OCI-LY3 (cell line): ENCODE data around the gene TXLNA.

Experiments used
- CTCF ChIP-seq: fragments of 200-600, 300-600 bp; sonication (generic); IDR thresholded peaks from 2 replicates; pipeline ENCODE4 v1.5.1; 2014; ENCODE audit warnings: antibody characterized with exemption, low read length, low read depth
- EZH2phosphoT487 ChIP-seq: fragments of 200-600 bp; shearing (Covaris generic); IDR thresholded peaks from 2 replicates; pipeline ENCODE4 v1.6.1; 2018; ENCODE audit warnings: antibody characterized with exemption, mixed run types, low read depth

DNA sequence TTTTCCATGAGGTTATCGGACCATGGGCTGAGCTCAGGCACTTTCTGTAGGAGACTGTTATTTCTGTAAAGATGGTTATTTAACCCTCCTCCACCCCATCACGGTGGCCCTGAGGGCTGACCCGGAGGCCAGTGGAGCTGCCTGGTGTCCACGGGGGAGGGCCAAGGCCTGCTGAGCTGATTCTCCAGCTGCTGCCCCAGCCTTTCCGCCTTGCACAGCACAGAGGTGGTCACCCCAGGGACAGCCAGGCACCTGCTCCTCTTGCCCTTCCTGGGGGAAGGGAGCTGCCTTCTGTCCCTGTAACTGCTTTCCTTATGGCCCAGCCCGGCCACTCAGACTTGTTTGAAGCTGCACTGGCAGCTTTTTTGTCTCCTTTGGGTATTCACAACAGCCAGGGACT, 18.4 kb downstream of the TXLNA start:
- no peak for TF ChIP-seq CTCF
- TF ChIP-seq EZH2phosphoT487 = no peak
